ENCODE data around the gene FARP2. TPM values are rescaled to one million over a fixed set of nuclear protein-coding genes. Genes with fewer than 3 reads are reported as not detected.
"Not testable (repeated sequence)": the region's sequence is repeated elsewhere in the genome, so short reads cannot be mapped to it uniquely, and the experiment has no call there.

The FARP2 gene
- total and polyA plus RNA-seq, 11 donors = 7.9 to 31.8 (median 20.1) TPM

GRCh38 chr2:241389697-241390096 lies 33.6 kb downstream of the FARP2 start:
- Histone ChIP-seq H3K4me3 (no peak overlapping the region), H3K27me3 (no peaks in the 10 kb centered on the region), H3K27ac (no peak overlapping the region), H3K36me3 (peaks cover 0 to 4% (median 0%) of the 10 kb centered on the region in 9 donors), H3K9me3 (peaks cover 0 to 5% (median 0%) of the 10 kb centered on the region in 12 donors), H3K4me1 (peaks cover 0 to 13% (median 0%) of the 10 kb centered on the region in 12 donors)
- no peak for DNase-seq
- TF ChIP-seq CTCF (IDR thresholded peaks at IDR 0.05) (no peak), POLR2A (IDR thresholded peaks at IDR 0.05) (no peak)
- ATAC-seq = no peak
- 83 to 93% (median 89%) methylated on average over 2 of the region's 2 CpGs for WGBS, 4 donors
- intact Hi-C loops (cut with DNase I) = loop anchor here in 2 of 10 donors (5.0 to 10.0 kb wide), 2 partner anchors 32 to 535 kb away; partner anchors contain the start of gene FARP2 (in 1 of the 2)

- ATAC-seq = no peak
- TF ChIP-seq POLR2A (IDR thresholded peaks at IDR 0.05) (no peak), CTCF (IDR thresholded peaks at IDR 0.05) (no peak)
- 80 to 91% (median 87%) methylated on average over 9 of the region's 9 CpGs for WGBS, 4 donors
- Histone ChIP-seq H3K36me3 (peaks cover 0 to 9% (median 2%) of the 10 kb centered on the region in 9 donors), H3K9me3 (peaks cover 0 to 5% (median 0%) of the 10 kb centered on the region in 12 donors), H3K27ac (no peak overlapping the region), H3K4me3 (no peak overlapping the region), H3K27me3 (no peaks in the 10 kb centered on the region), H3K4me1 (peaks cover 0 to 16% (median 0%) of the 10 kb centered on the region in 12 donors)
- intact Hi-C loops (cut with DNase I) = loop anchor here in 2 of 10 donors (5.0 to 10.0 kb wide), 2 partner anchors 33 to 536 kb away; partner anchors contain the start of gene FARP2 (in 1 of the 2)
- DNase-seq = no peak
Observed at GRCh38 chr2:241390301-241391206, 34.5 kb downstream of the FARP2 start.

GRCh38 chr2:241391892-241392665 lies 36.0 kb downstream of the FARP2 start:
- peaks cover 0 to 16% (median 0%) of the 10 kb centered on the region in 12 donors for H3K4me1 ChIP-seq
- no peak overlapping the region for H3K4me3 ChIP-seq
- peaks cover 0 to 5% (median 0%) of the 10 kb centered on the region in 12 donors for H3K9me3 ChIP-seq
- H3K27ac ChIP-seq = no peak overlapping the region
- TF ChIP-seq CTCF (IDR thresholded peaks at IDR 0.05) (peak in 8 of 12 donors; percentile 14 to 36 (median 28)), POLR2A (IDR thresholded peaks at IDR 0.05) (no peak)
- WGBS, 4 donors = 84% methylated on average over 6 of the region's 6 CpGs
- no peaks in the 10 kb centered on the region for H3K27me3 ChIP-seq
- intact Hi-C loops (cut with DNase I) = loop anchor here in 2 of 10 donors (5.0 to 10.0 kb wide), 2 partner anchors 35 to 537 kb away; partner anchors contain the start of gene FARP2 (in 1 of the 2)
- H3K36me3 ChIP-seq = peaks cover 0 to 13% (median 3%) of the 10 kb centered on the region in 9 donors
- ATAC-seq (no peak), DNase-seq (no peak)

- H3K36me3 ChIP-seq = peaks cover 0 to 13% (median 3%) of the 10 kb centered on the region in 9 donors
- H3K9me3 ChIP-seq, DNase-seq, H3K27ac ChIP-seq, H3K4me3 ChIP-seq, ATAC-seq, H3K27me3 ChIP-seq: not testable (repeated sequence)
- 92 to 98% (median 96%) methylated on average over 4 of the region's 4 CpGs for WGBS, 4 donors
- intact Hi-C loops (cut with DNase I) = loop anchor here in 2 of 10 donors (5.0 to 10.0 kb wide), 2 partner anchors 35 to 538 kb away; partner anchors contain the start of gene FARP2 (in 1 of the 2)
- H3K4me1 ChIP-seq = peaks cover 0 to 16% (median 0%) of the 10 kb centered on the region in 12 donors
Observed at GRCh38 chr2:241392753-241393152, 36.7 kb downstream of the FARP2 start.

All from heart left ventricle (tissue), 16 donors.